GM18858 (cell line): Measurements from ENCODE around the gene VWF.
"Not testable (repeated sequence)": the region's sequence is repeated elsewhere in the genome, so short reads cannot be mapped to it uniquely, and the experiment has no call there.

Experiments
- ATAC-seq: cut with Tn5 transposase; IDR thresholded peaks from one replicate; pipeline ENCODE4 v1.9.1; 2021; ENCODE audit not compliant: unreplicated experiment

Gene VWF

GRCh38 chr12:6010631-6011350 lies 113.7 kb downstream of the VWF start:
- ATAC-seq, result not testable (repeated sequence)

- no peak for ATAC-seq
Observed at GRCh38 chr12:5997260-5997659, 127.2 kb downstream of the VWF start.

GRCh38 chr12:5996459-5996858 lies 128.0 kb downstream of the VWF start:
- no peak for ATAC-seq

DNA sequence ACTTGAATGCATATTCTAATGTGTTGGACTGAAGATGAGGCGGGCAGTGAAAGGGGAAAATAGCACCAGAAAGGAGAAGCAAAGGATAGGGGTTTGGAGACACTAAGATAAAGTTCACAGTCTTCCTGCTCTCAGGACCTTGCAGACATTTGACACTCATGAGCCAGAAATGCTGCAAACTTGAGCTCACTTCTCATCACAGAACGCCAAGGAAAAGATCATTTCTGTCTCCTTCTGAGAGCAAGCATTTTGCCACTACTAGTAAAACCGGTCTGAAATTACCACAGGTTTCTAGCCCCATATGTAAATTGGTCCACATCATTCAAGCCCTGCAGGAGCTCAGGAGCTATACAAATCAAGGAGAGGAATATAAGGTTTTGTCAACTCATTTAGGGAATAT lies 134.8 kb downstream of the VWF start:
- no peak for ATAC-seq

DNA sequence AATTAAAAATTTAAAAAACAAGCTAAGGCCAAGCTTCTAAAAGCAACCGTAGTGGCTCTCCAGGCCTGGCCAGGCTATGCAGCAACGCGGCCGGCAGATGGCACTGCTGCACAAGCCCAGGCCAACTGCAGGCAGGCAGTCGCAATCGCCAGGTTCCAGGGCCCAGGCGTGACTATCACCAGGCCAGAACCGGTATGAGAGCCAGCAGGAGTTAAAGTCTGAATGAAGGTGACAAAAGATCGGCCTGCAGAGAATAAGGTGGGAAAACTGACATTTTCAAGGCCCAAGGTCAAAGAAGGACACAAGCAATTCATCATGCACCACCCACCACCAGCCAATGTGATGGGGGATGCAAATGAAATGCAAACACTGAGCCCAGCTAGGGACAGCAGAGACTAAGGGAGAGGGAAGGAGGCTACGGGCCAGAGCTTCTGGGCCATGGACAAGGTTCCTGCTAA lies 135.8 kb downstream of the VWF start:
- no peak for ATAC-seq

DNA sequence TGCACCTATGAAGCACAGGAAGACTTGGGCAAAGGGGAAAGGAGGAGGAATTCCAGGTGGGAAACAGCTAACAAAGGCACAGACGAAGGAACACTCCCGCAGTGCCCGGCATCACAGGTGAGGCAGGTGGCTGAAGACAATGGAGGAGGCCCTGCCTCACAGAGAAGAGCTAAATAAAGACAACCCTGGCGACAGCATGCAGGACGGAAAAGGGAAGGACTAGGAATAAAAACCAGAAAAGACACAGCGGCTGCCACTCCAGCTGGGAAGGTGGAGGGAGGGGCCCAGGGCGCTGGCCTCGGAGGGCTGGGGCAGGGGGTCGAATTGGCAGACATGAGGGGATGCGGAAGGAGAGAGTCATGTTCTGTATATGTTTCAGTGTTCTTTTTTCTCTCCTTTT lies 136.4 kb downstream of the VWF start:
- ATAC-seq, result no peak

DNA sequence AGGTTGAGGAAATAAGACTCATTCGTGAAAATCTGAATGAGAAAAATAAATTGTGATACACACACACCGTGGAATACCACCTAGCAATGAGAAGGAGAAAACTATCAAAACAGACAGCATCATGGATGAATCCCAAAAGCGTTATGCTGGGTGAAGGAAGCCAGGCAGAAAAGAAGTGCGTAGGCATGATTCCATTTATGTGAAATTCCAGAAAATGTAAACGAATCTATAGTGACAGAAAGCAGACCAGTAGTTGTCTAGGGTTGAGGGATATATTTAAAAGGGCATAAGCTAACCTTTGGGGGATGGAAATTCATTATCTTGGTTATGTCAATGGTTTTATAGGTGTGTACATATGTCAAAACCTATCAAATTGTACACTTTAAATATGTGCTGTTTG lies 136.9 kb downstream of the VWF start:
- no peak for ATAC-seq

GRCh38 chr12:5985471-5985870 lies 139.0 kb downstream of the VWF start:
- ATAC-seq, result no peak

DNA sequence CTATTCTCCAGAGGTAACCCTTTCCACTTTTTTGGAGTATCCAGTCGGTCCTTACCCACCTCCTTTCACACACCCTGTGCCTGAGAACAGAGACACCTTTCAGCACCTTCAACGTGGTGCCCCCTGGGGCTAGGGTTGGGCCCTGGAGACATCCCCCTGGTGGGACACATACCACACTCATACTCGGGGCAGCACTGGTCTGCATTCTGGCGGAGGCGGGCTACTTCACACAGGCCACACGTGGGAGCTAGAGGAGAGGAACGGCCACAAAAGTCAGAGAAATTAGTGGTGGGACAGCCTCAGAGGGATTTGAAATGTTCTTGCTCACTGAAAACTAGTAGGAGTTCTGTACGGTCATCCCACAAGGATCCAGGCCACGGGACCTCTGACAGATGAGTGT lies 139.6 kb downstream of the VWF start:
- ATAC-seq, result no peak

DNA sequence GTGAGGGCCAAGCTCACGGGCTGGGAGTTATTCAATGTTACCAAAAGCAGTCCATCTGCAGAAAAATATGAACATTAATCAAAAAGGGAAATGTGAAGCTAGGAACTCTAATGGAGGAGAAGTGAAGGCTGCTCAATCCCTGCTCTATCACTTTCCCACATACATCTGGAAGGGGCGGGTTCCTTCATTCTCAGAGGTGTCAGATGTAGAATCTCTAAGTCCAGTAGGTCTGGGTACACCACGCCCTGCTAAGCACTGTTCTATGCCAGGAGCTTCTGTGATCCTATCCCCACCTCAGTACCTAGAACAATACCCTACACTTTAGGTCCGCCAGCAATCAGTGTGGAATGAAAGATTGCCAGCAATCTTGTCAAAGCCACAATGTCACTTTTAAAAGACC lies 142.4 kb downstream of the VWF start:
- no peak for ATAC-seq

GRCh38 chr12:5977556-5977955 lies 146.9 kb downstream of the VWF start:
- ATAC-seq, result no peak

- ATAC-seq, result no peak
Observed at GRCh38 chr12:5976711-5977110, 147.8 kb downstream of the VWF start.

- ATAC-seq, result no peak
Observed at GRCh38 chr12:5976196-5976595, 148.3 kb downstream of the VWF start.

GRCh38 chr12:5973461-5974115 lies 150.9 kb downstream of the VWF start:
- no peak for ATAC-seq

DNA sequence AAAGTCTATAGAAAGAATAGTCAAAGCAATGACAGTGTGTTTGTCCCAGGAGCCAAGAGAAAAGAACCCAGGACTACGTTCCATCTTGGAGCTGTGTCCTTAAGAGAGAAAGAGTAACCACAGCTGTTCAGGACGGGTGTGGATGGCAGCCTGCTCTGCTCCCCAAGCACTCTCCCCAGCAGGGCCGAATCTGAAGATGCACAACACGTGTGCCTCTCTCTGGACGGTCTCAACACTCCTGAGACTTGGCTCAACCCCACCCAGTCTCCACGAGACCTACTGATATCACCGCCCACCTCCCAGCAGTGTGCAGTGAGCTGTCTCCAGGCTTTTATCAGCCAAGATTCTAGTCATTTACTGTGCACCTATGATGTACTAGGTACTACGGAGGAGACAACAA lies 152.1 kb downstream of the VWF start:
- no peak for ATAC-seq

GRCh38 chr12:5971194-5971850 lies 153.1 kb downstream of the VWF start:
- no peak for ATAC-seq

- no peak for ATAC-seq
Observed at GRCh38 chr12:5969974-5970690, 154.3 kb downstream of the VWF start.

DNA sequence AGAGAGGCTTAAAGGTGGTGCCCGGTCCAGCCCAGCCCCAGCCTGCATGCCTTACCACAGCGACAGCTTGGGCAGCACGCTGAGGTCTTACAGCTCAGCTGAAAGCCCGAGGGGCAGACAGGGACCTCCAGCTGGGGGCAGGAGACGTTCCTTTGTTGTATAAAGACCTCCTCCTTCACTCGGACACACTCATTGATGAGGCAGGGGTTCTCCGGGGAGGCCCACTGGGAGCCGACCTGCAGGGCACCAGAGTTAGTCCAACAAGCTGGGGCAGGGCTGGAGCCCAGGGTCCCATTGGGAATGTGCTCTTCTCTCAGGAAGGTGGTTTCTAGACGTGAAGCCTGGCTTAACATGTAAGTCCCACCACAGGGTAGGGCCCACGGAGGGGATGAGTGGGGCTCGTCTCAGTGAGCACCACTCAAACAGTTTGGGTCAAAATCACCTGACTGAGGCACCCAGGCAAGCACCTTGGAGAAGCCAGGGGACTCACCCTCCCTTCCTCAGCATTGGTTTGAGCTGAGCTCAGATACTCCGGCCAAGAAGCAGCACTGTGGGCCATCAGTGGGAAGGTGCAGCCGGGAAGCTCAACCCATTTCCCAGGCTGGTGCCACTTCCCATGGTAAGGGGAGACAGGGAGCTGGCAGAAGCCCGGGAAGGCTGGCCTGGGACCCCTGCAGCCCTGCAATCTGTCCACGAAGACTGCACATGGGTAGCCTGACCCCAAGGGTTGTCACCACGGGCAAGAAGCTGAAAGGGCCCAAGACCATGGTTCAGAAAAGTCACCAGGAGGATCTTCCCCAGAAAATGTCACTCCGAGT lies 155.1 kb downstream of the VWF start:
- no peak for ATAC-seq

DNA sequence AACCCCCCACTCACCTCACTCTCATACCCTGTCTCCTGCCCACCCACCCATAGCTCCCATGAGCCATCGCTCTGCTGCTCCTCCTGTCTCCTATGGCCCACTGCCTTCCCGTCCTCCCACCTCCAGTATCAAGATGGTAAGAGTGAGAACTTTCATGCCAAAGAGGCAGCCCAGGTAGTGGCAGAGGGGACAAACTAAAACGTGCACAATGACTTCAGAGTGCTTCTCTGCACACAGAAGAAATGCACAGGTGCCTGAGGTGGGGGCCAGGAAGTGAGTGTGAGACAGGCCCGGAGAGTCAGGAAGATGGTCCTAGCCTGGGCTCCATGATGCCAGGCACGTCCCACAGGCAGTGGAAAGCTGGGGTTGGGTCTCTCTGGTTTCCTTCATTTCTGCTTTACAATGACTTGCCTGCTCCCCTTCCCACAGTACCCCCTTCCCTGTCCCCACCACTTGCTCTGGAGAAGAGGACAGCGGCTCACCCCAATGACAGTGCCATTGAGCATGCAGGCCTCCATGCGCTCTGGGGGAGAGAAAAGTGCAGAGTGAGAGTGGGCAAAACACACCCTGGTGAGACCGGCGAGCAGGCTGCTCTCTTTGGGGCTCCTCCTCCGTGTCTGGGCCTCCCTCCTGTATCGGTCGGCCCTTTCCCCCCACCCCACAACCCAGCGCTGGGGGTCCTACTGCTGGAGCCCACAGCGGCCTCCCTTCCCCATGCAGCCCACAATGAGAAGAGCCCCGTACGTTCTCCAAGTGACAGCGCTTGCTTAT lies 156.6 kb downstream of the VWF start:
- no peak for ATAC-seq

DNA sequence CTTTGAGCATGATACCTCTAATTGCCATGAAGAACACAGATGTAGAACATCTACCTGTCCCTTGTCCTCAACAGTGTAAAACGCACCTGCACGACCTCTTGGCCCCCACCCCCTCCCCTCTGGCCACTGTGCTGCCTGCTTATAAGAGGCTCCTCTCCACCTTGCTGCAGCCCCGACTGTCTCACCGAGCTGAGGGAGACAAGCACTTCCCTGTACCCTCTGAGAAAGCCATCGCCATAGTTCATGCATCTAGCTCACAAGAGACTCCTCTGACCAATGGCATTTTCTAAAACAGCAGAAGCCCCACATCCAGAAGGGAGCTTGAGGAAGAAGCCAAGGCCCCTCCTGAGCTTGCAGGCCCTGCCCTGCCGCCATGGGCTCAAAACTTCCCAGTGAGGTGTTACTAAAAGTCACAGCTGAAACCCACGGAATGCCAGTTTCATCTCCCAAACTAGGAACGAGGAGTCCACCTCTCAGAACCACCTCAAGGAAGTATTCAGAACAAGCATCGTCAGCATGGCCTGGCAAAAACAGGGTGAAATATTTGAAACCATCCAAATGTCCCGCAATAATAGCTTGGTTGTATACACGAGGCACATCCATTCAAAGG lies 157.9 kb downstream of the VWF start:
- no peak for ATAC-seq
